WTC11 (cell line): Measurements from ENCODE around the gene SLC22A12. TPM values are rescaled to one million over a fixed set of nuclear protein-coding genes. Genes with fewer than 3 reads are reported as not detected.

Source experiments
- ATAC-seq: fragments of 200-7000 bp; cut with Tn5 transposase; 2 replicates; pipeline ENCODE4 v1.10.0; 2021; ENCODE audit warnings: mild to moderate bottlenecking, moderate library complexity
- CTCF ChIA-PET: fragments of 300-600 bp; sonication (Branson Sonifier 250); formaldehyde crosslinking; loops from one replicate; lab custom pipeline; 2021; ENCODE audit warnings: antibody characterized with exemption; lab: Charles Lee
- POLR2A ChIA-PET: fragments of 350-600 bp; sonication (Branson Sonifier 250); formaldehyde crosslinking; loops from one replicate; lab custom pipeline; 2021; ENCODE audit warnings: antibody characterized with exemption; lab: Charles Lee
- DNase-seq: peaks from one replicate; pipeline ENCODE4 v3.0.0; 2021; ENCODE audit warnings: low spot score
- H3K27ac Mint-ChIP-seq: 2 replicates; pipeline ENCODE4 v1.8.0; 2021; ENCODE audit warnings: mixed read lengths
- H3K27me3 Mint-ChIP-seq: 2 replicates; pipeline ENCODE4 v1.8.0; 2021; ENCODE audit warnings: low read depth, mild to moderate bottlenecking, moderate library complexity, mixed read lengths
- H3K36me3 Mint-ChIP-seq: 2 replicates; pipeline ENCODE4 v1.8.0; 2021; ENCODE audit warnings: mixed read lengths
- H3K4me1 Mint-ChIP-seq: 2 replicates; pipeline ENCODE4 v1.8.0; 2022; ENCODE audit warnings: mixed read lengths
- H3K4me3 Mint-ChIP-seq: 2 replicates; pipeline ENCODE4 v1.8.0; 2021; ENCODE audit warnings: mild to moderate bottlenecking, moderate library complexity, mixed read lengths
- H3K9me3 Mint-ChIP-seq: 2 replicates; pipeline ENCODE4 v1.8.0; 2021; ENCODE audit warnings: mixed read lengths
- ATF1 ChIP-seq: sonication (generic); formaldehyde crosslinking; IDR thresholded peaks from 2 replicates; pipeline ENCODE4 v1.8.1; 2023; ENCODE audit warnings: mild to moderate bottlenecking, moderate library complexity, missing genetic modification reagents
- CDX4 ChIP-seq: fragments of 250-450 bp; sonication (Bioruptor Pico); IDR thresholded peaks from 2 replicates; pipeline ENCODE4 v1.9.0; 2021; ENCODE audit warnings: moderate library complexity, mild to moderate bottlenecking, inconsistent platforms, borderline replicate concordance
- ELF4 ChIP-seq: sonication (generic); formaldehyde crosslinking; IDR thresholded peaks from 2 replicates; pipeline ENCODE4 v1.8.1; 2022; ENCODE audit warnings: low read depth, mild to moderate bottlenecking, moderate library complexity, missing genetic modification reagents
- EMX1 ChIP-seq: fragments of 250-450 bp; sonication (Bioruptor Pico); IDR thresholded peaks from 2 replicates; pipeline ENCODE4 v1.8.0; 2021; ENCODE audit warnings: mild to moderate bottlenecking
- ERG ChIP-seq: fragments of 250-450 bp; sonication (Bioruptor Pico); IDR thresholded peaks from 2 replicates; pipeline ENCODE4 v1.8.0; 2021; ENCODE audit warnings: mild to moderate bottlenecking
- ESRRA ChIP-seq: sonication (generic); formaldehyde crosslinking; IDR thresholded peaks from 2 replicates; pipeline ENCODE4 v1.8.1; 2022; ENCODE audit warnings: mild to moderate bottlenecking, missing genetic modification reagents, borderline replicate concordance
- FOXJ3 ChIP-seq: sonication (generic); formaldehyde crosslinking; IDR thresholded peaks from 2 replicates; pipeline ENCODE4 v1.9.0; 2021; ENCODE audit warnings: missing genetic modification reagents, mild to moderate bottlenecking, borderline replicate concordance
- FOXP1 ChIP-seq: sonication (generic); formaldehyde crosslinking; IDR thresholded peaks from 2 replicates; pipeline ENCODE4 v1.8.0; 2022; ENCODE audit warnings: missing genetic modification reagents, mild to moderate bottlenecking, moderate library complexity, borderline replicate concordance
- GABPB1 ChIP-seq: sonication (generic); formaldehyde crosslinking; IDR thresholded peaks from 2 replicates; pipeline ENCODE4 v1.8.1; 2023; ENCODE audit warnings: mild to moderate bottlenecking, missing genetic modification reagents
- JAZF1 ChIP-seq: fragments of 250-450 bp; sonication (Bioruptor Pico); IDR thresholded peaks from 2 replicates; pipeline ENCODE4 v1.9.0; 2021; ENCODE audit warnings: moderate library complexity, mild to moderate bottlenecking, inconsistent platforms
- JUN ChIP-seq: sonication (generic); formaldehyde crosslinking; IDR thresholded peaks from 2 replicates; pipeline ENCODE4 v1.8.0; 2023; ENCODE audit warnings: mild to moderate bottlenecking, missing genetic modification reagents
- MYBL2 ChIP-seq: sonication (generic); formaldehyde crosslinking; IDR thresholded peaks from 2 replicates; pipeline ENCODE4 v1.8.1; 2023; ENCODE audit warnings: mild to moderate bottlenecking, moderate library complexity, missing genetic modification reagents
- NFE2L1 ChIP-seq: sonication (generic); formaldehyde crosslinking; IDR thresholded peaks from 2 replicates; pipeline ENCODE4 v1.8.1; 2023; ENCODE audit warnings: missing genetic modification reagents
- NFYB ChIP-seq: sonication (generic); formaldehyde crosslinking; conservative IDR thresholded peaks from 2 replicates; pipeline ENCODE4 v1.8.0; 2022; ENCODE audit warnings: low read depth, missing genetic modification reagents
- OVOL2 ChIP-seq: fragments of 250-450 bp; sonication (Bioruptor Pico); IDR thresholded peaks from 2 replicates; pipeline ENCODE4 v1.9.0; 2021; ENCODE audit warnings: mild to moderate bottlenecking, borderline replicate concordance
- SMAD3 ChIP-seq: sonication (generic); formaldehyde crosslinking; IDR thresholded peaks from 2 replicates; pipeline ENCODE4 v1.8.0; 2022; ENCODE audit warnings: missing genetic modification reagents, mild to moderate bottlenecking, borderline replicate concordance
- ZBTB21 ChIP-seq: sonication (generic); formaldehyde crosslinking; IDR thresholded peaks from 2 replicates; pipeline ENCODE4 v1.8.1; 2023; ENCODE audit warnings: mild to moderate bottlenecking, missing genetic modification reagents, borderline replicate concordance
- ZNF263 ChIP-seq: sonication (generic); formaldehyde crosslinking; IDR thresholded peaks from 2 replicates; pipeline ENCODE4 v1.8.1; 2022; ENCODE audit warnings: low read depth, mild to moderate bottlenecking, moderate library complexity, missing genetic modification reagents
- ZNF416 ChIP-seq: fragments of 250-450 bp; sonication (Bioruptor Pico); IDR thresholded peaks from 2 replicates; pipeline ENCODE4 v1.9.0; 2021; ENCODE audit warnings: mild to moderate bottlenecking, inconsistent platforms
- ZNF423 ChIP-seq: fragments of 250-450 bp; sonication (Bioruptor Pico); IDR thresholded peaks from 2 replicates; pipeline ENCODE4 v2.1.2; 2022; ENCODE audit warnings: mild to moderate bottlenecking, moderate library complexity
- total RNA-seq: library from RNA; stranded (reverse); gene quantifications from 3 replicates; pipeline ENCODE4 v1.2.3, GENCODE V29; 2021
- TF ChIP-seq, protein P1 (sequence below): fragments of 250-450 bp; sonication (Bioruptor Pico); IDR thresholded peaks from 2 replicates; pipeline ENCODE4 v1.9.0; 2021; ENCODE audit warnings: mild to moderate bottlenecking
- TF ChIP-seq, protein P2 (sequence below): sonication (generic); formaldehyde crosslinking; IDR thresholded peaks from 2 replicates; pipeline ENCODE4 v1.8.0; 2022; ENCODE audit warnings: mild to moderate bottlenecking, missing genetic modification reagents
- TF ChIP-seq, protein P3 (sequence below): sonication (generic); formaldehyde crosslinking; IDR thresholded peaks from 2 replicates; pipeline ENCODE4 v1.8.1; 2022; ENCODE audit warnings: low read depth, mild to moderate bottlenecking, moderate library complexity, missing genetic modification reagents, borderline replicate concordance

SLC22A12 gene
- total RNA-seq, 1 experiment from 2014 or later = not detected

DNA sequence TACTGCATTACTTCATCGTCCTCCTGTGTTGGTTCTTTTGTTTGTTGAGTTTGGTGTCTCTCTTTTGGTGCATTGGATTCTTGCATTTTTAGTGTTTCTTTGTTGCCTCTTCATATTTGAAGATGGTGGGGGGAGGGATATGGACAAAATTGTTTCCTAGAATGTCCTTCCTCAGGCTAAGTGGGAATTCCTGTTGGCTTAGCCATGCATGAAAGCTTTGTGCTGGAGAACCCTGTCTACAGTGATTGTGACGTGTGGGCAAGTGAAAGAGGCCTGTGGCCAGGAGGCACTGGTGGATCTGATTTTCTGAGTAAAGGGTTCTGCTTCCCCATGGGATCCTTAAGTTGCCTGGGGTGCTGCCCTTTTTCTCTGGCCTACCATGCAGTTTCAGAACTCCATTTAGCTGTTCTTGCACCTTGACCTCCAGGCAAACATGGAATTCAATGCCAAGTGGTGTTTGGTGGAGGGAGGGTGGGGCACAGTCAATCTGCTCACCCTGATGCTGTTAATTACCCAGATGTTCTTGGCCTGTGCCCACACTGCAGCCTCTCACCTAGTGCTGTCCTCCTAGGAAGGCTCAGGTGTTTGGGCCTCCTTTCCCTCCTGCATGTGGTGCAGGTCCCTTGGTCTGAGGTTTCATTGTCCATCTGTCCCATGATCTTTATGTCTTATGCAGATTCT is 46.3 kb upstream of the SLC22A12 start (continued):
- TF ChIP-seq NFYB (CRISPR knock-in tag) (no peak), JAZF1 (CRISPR knock-in tag) (no peak), GABPB1 (CRISPR knock-in tag) (no peak), NFE2L1 (CRISPR knock-in tag) (no peak), ZNF416 (CRISPR knock-in tag) (no peak), CDX4 (no peak), EMX1 (CRISPR knock-in tag) (no peak), ATF1 (CRISPR knock-in tag) (no peak), OVOL2 (no peak), ERG (no peak)
- TF ChIP-seq, protein P1, sequence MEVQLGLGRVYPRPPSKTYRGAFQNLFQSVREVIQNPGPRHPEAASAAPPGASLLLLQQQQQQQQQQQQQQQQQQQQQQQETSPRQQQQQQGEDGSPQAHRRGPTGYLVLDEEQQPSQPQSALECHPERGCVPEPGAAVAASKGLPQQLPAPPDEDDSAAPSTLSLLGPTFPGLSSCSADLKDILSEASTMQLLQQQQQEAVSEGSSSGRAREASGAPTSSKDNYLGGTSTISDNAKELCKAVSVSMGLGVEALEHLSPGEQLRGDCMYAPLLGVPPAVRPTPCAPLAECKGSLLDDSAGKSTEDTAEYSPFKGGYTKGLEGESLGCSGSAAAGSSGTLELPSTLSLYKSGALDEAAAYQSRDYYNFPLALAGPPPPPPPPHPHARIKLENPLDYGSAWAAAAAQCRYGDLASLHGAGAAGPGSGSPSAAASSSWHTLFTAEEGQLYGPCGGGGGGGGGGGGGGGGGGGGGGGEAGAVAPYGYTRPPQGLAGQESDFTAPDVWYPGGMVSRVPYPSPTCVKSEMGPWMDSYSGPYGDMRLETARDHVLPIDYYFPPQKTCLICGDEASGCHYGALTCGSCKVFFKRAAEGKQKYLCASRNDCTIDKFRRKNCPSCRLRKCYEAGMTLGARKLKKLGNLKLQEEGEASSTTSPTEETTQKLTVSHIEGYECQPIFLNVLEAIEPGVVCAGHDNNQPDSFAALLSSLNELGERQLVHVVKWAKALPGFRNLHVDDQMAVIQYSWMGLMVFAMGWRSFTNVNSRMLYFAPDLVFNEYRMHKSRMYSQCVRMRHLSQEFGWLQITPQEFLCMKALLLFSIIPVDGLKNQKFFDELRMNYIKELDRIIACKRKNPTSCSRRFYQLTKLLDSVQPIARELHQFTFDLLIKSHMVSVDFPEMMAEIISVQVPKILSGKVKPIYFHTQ (CRISPR knock-in tag) = no peak

DNA sequence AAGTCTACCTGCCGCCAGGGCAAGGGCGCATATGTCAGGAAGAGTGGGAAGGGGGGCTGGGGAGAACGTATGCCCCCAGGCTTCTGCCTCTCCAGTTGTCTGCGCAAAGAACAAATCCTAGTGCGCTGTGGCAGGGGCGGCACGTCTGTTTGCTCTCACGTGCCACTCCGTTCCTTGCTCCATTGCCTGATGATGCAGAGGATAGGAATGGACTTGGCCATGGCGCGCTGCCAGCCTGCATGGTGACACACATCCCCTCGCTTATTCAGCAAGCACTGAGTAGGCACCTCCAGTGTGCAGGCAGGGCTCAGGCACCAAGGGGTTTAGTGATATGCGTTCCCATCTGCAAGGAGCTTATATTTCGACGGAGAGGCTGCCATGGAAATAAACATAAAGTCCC is 45.4 kb upstream of the SLC22A12 start:
- H3K9me3 Mint-ChIP-seq = peaks cover 6% of the 10 kb centered on the region
- ChIA-PET POLR2A (no interaction called here), CTCF (interaction anchor here (0.7 to 1.6 kb wide), 3 partner anchors 30 to 103 kb away, joined by 3 to 4 read pairs (median 3); no protein-coding TSS in a partner anchor)
- TF ChIP-seq, protein P2, sequence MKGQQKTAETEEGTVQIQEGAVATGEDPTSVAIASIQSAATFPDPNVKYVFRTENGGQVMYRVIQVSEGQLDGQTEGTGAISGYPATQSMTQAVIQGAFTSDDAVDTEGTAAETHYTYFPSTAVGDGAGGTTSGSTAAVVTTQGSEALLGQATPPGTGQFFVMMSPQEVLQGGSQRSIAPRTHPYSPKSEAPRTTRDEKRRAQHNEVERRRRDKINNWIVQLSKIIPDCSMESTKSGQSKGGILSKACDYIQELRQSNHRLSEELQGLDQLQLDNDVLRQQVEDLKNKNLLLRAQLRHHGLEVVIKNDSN (CRISPR knock-in tag) = no peak
- TF ChIP-seq, protein P3, sequence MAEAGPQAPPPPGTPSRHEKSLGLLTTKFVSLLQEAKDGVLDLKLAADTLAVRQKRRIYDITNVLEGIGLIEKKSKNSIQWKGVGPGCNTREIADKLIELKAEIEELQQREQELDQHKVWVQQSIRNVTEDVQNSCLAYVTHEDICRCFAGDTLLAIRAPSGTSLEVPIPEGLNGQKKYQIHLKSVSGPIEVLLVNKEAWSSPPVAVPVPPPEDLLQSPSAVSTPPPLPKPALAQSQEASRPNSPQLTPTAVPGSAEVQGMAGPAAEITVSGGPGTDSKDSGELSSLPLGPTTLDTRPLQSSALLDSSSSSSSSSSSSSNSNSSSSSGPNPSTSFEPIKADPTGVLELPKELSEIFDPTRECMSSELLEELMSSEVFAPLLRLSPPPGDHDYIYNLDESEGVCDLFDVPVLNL (CRISPR knock-in tag) = no peak
- TF ChIP-seq JUN (CRISPR knock-in tag) (no peak), ZNF263 (no peak), ZBTB21 (no peak)
- no peaks in the 10 kb centered on the region for H3K36me3 Mint-ChIP-seq
- peaks cover 11% of the 10 kb centered on the region for H3K27me3 Mint-ChIP-seq
- DNase-seq (no peak), ATAC-seq (no peak)
- no peak overlapping the region for H3K4me3 Mint-ChIP-seq
- H3K27ac Mint-ChIP-seq = no peak overlapping the region
- H3K4me1 Mint-ChIP-seq = no peaks in the 10 kb centered on the region

DNA sequence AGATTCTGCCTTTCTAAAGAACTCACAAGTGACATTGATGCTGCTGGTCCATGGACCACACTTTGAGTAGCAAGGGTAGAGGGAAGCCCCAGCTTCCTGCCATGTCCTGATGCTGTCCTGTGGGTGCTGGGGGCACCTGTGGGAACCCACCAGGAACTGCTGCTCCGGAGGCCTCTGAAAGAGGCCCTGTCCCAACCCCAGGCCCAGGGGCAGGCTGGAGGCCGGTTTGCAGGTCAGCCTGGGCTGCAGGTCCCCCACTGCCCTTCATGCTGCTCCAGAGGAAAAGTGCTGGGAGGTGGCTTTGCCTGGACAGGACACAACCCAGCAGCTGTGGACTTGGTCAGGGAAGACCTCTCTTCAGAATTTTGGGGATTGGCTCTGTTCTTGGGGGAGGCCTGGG is 44.8 kb upstream of the SLC22A12 start:
- no peaks in the 10 kb centered on the region for H3K36me3 Mint-ChIP-seq
- ChIA-PET POLR2A (no interaction called here), CTCF (interaction anchor here (1.2 to 1.6 kb wide), 2 partner anchors 30 to 97 kb away, joined by 3 to 4 read pairs; no protein-coding TSS in a partner anchor)
- peaks cover 11% of the 10 kb centered on the region for H3K27me3 Mint-ChIP-seq
- no peak overlapping the region for H3K4me3 Mint-ChIP-seq
- no peak for DNase-seq
- peaks cover 6% of the 10 kb centered on the region for H3K9me3 Mint-ChIP-seq
- no peaks in the 10 kb centered on the region for H3K4me1 Mint-ChIP-seq
- no peak for ATAC-seq
- H3K27ac Mint-ChIP-seq = no peak overlapping the region
- no peak for TF ChIP-seq ERG
- TF ChIP-seq FOXP1 (CRISPR knock-in tag) = no peak
- no peak for TF ChIP-seq MYBL2 (CRISPR knock-in tag)
- TF ChIP-seq ZNF416 (CRISPR knock-in tag) = no peak
- no peak for TF ChIP-seq ELF4
- no peak for TF ChIP-seq ZNF423
- no peak for TF ChIP-seq SMAD3 (CRISPR knock-in tag)
- TF ChIP-seq GABPB1 (CRISPR knock-in tag) = no peak
- no peak for TF ChIP-seq ESRRA
- no peak for TF ChIP-seq FOXJ3 (CRISPR knock-in tag)
